Hepatocyte (in vitro differentiated cells): ENCODE results near the gene BBOX1. TPM values are rescaled to one million over a fixed set of nuclear protein-coding genes. Genes with fewer than 3 reads are reported as not detected.

Experiments
- DNase-seq: peaks from one replicate; pipeline ENCODE4 v3.0.0-alpha.2; 2016; ENCODE audit warnings: low spot score
- H2AFZ ChIP-seq: fragments of 200-600 bp; sonication (generic); 2 replicates; pipeline ENCODE4 v1.6.0; 2016; ENCODE audit warnings: antibody characterized with exemption, mild to moderate bottlenecking
- H3K27ac ChIP-seq: fragments of 200-600 bp; sonication (generic); 2 replicates; pipeline ENCODE4 v1.5.1; 2016; ENCODE audit warnings: mild to moderate bottlenecking
- H3K27me3 ChIP-seq: fragments of 200-600 bp; sonication (generic); 2 replicates; pipeline ENCODE4 v1.6.1; 2016
- H3K36me3 ChIP-seq: fragments of 200-600 bp; sonication (generic); replicated peaks from 2 replicates; pipeline ENCODE4 v1.5.1; 2016; ENCODE audit warnings: low read depth; ENCODE audit not compliant: insufficient read depth
- H3K4me1 ChIP-seq: fragments of 200-600 bp; sonication (generic); 2 replicates; pipeline ENCODE4 v1.5.1; 2016; ENCODE audit warnings: mild to moderate bottlenecking, moderate library complexity; ENCODE audit not compliant: insufficient read depth
- H3K4me2 ChIP-seq: fragments of 200-600 bp; sonication (generic); 2 replicates; pipeline ENCODE4 v1.6.0; 2016
- H3K4me3 ChIP-seq: fragments of 200-600 bp; sonication (generic); 2 replicates; pipeline ENCODE4 v1.5.1; 2016; ENCODE audit warnings: mild to moderate bottlenecking
- H3K79me2 ChIP-seq: fragments of 200-600 bp; sonication (generic); 2 replicates; pipeline ENCODE4 v1.6.0; 2017; ENCODE audit warnings: mild to moderate bottlenecking
- H3K9me2 ChIP-seq: fragments of 200-600 bp; sonication (generic); replicated peaks from 2 replicates; pipeline ENCODE4 v1.6.0; 2017; ENCODE audit warnings: mild to moderate bottlenecking; ENCODE audit not compliant: insufficient read depth
- H3K9me3 ChIP-seq: fragments of 200-600 bp; sonication (generic); 2 replicates; pipeline ENCODE4 v1.5.1; 2016; ENCODE audit warnings: low read depth, mild to moderate bottlenecking
- H4K20me1 ChIP-seq: fragments of 200-600 bp; sonication (generic); 2 replicates; pipeline ENCODE4 v1.6.0; 2016; ENCODE audit warnings: mild to moderate bottlenecking; ENCODE audit not compliant: insufficient read depth, poor library complexity, severe bottlenecking
- CTCF ChIP-seq: fragments of 200-600 bp; sonication (generic); IDR thresholded peaks from 2 replicates; pipeline ENCODE4 v1.5.1; 2016; ENCODE audit warnings: antibody characterized with exemption, mild to moderate bottlenecking; ENCODE audit not compliant: poor library complexity
- EZH2 ChIP-seq: fragments of 200-600 bp; sonication (generic); IDR thresholded peaks from 2 replicates; pipeline ENCODE4 v1.6.1; 2016; ENCODE audit warnings: antibody characterized with exemption, mild to moderate bottlenecking, borderline replicate concordance
- EZH2phosphoT487 ChIP-seq: fragments of 200-600 bp; sonication (generic); IDR thresholded peaks from one replicate; pipeline ENCODE4 v1.6.1; 2018; ENCODE audit warnings: antibody characterized with exemption, mild to moderate bottlenecking, low read depth, moderate library complexity; ENCODE audit not compliant: unreplicated experiment, severe bottlenecking
- WGBS: methylation state at CpG from one replicate; pipeline ENCODE4 v1.1.6; 2016; ENCODE audit warnings: low lambda C conversion rate; ENCODE audit errors: missing lambda C conversion rate; 5-methylcytosine and 5-hydroxymethylcytosine counted together
- polyA plus RNA-seq: library from polyadenylated mRNA; unstranded; fragments of >200 nt; fragmentation: Nextera tagmentation; extraction: Ambion mirVana; gene quantifications from 2 replicates; pipeline ENCODE4 v1.2.1, GENCODE V29; 2016
- total RNA-seq: library from RNA; depleted of rRNA; stranded (reverse); fragments of >200 nt; gene quantifications from 2 replicates; pipeline ENCODE4 v1.2.3, GENCODE V29; 2014

Gene BBOX1
- total and polyA plus RNA-seq, 2 experiments from 2014 or later = 0.56 to 1.6 TPM

- H3K9me3 ChIP-seq = no peaks in the 10 kb centered on the region
- no peak overlapping the region for H3K27ac ChIP-seq
- DNase-seq = peak; percentile 40
- 46% methylated on average over 4 of the region's 4 CpGs for WGBS
- no peak overlapping the region for H3K4me2 ChIP-seq
- H3K79me2 ChIP-seq = no peaks in the 10 kb centered on the region
- peaks cover 4% of the 10 kb centered on the region for H3K4me1 ChIP-seq
- no peaks in the 10 kb centered on the region for H4K20me1 ChIP-seq
- H3K4me3 ChIP-seq = no peak overlapping the region
- no peak overlapping the region for H2AFZ ChIP-seq
- TF ChIP-seq CTCF (no peak), EZH2 (no peak), EZH2phosphoT487 (no peak)
- no peaks in the 10 kb centered on the region for H3K9me2 ChIP-seq
- no peaks in the 10 kb centered on the region for H3K36me3 ChIP-seq
- no peaks in the 10 kb centered on the region for H3K27me3 ChIP-seq
Observed at GRCh38 chr11:27171376-27171958, 130.9 kb downstream of the BBOX1 start.

GRCh38 chr11:27173545-27173944, 132.9 kb downstream of the BBOX1 start:
- no peak overlapping the region for H3K4me2 ChIP-seq
- TF ChIP-seq EZH2 (no peak), EZH2phosphoT487 (no peak), CTCF (no peak)
- no peak for DNase-seq
- H3K36me3 ChIP-seq = no peaks in the 10 kb centered on the region
- WGBS = 22% methylated on average over 1 of the region's 1 CpG
- H3K79me2 ChIP-seq = no peaks in the 10 kb centered on the region
- no peak overlapping the region for H2AFZ ChIP-seq
- H3K4me3 ChIP-seq = no peak overlapping the region
- peaks cover 4% of the 10 kb centered on the region for H3K4me1 ChIP-seq
- H3K9me2 ChIP-seq = no peaks in the 10 kb centered on the region
- H3K27me3 ChIP-seq = no peaks in the 10 kb centered on the region
- no peaks in the 10 kb centered on the region for H3K9me3 ChIP-seq
- no peaks in the 10 kb centered on the region for H4K20me1 ChIP-seq
- peak overlapping the region; percentile 72 for H3K27ac ChIP-seq

- 44% methylated on average over 4 of the region's 4 CpGs for WGBS
- no peaks in the 10 kb centered on the region for H4K20me1 ChIP-seq
- no peaks in the 10 kb centered on the region for H3K36me3 ChIP-seq
- DNase-seq = peak; percentile 54
- no peaks in the 10 kb centered on the region for H3K9me2 ChIP-seq
- H2AFZ ChIP-seq = no peak overlapping the region
- H3K27me3 ChIP-seq = no peaks in the 10 kb centered on the region
- peak overlapping the region; percentile 72 for H3K27ac ChIP-seq
- TF ChIP-seq EZH2phosphoT487 (no peak), EZH2 (no peak), CTCF (no peak)
- H3K4me3 ChIP-seq = no peak overlapping the region
- no peaks in the 10 kb centered on the region for H3K9me3 ChIP-seq
- H3K4me1 ChIP-seq = peaks cover 4% of the 10 kb centered on the region
- H3K79me2 ChIP-seq = no peaks in the 10 kb centered on the region
- peak overlapping the region; percentile 26 for H3K4me2 ChIP-seq
Observed at GRCh38 chr11:27174021-27174420, 133.4 kb downstream of the BBOX1 start.
